Measurements from ENCODE around the gene OSBPL3. TPM values are rescaled to one million over a fixed set of nuclear protein-coding genes. Genes with fewer than 3 reads are reported as not detected.

OSBPL3 gene
- total and polyA plus RNA-seq, 2 donors (not counting 3 experiments of a cell fraction or from before 2014, with no cell fraction given), result 7.5 to 27.1 TPM

- Histone ChIP-seq H3K79me2 (ENCODE audit: control insufficient read depth, insufficient read depth, low read length) (no peaks in the 10 kb centered on the region), H4K20me1 (replicated peaks; ENCODE audit: control insufficient read depth, extremely low read depth, insufficient read depth, low read length) (no peaks in the 10 kb centered on the region), H3K9me1 (replicated peaks; ENCODE audit: control insufficient read depth, extremely low read depth, insufficient read depth, low read length) (no peaks in the 10 kb centered on the region), H3K4me1 (ENCODE audit: control insufficient read depth, extremely low read depth, insufficient read depth, low read length) (peaks cover 7% of the 10 kb centered on the region), H3K9ac (replicated peaks; ENCODE audit: extremely low read depth, insufficient read depth, low read length) (no peak overlapping the region), H3K27ac (ENCODE audit: insufficient read depth, low read depth, low read length) (peak overlapping the region; percentile 84), H3K4me2 (ENCODE audit: insufficient read depth, low read length) (no peak overlapping the region), H3K27me3 (ENCODE audit: control insufficient read depth in 2 of 2, insufficient read depth in 2 of 2, low read length in 2 of 2) (no peaks in the 10 kb centered on the region), H2AFZ (ENCODE audit: low read depth, low read length) (peak overlapping the region; percentile 35), H3K4me3 (replicated peaks in 1 of 3; ENCODE audit: insufficient read depth in 1 of 3, low read depth in 1 of 3, low read length in 3 of 3) (no peak overlapping the region), H3K36me3 (ENCODE audit: control insufficient read depth in 2 of 2, extremely low read depth in 1 of 2, insufficient read depth in 2 of 2, low read length in 2 of 2) (no peaks in the 10 kb centered on the region), H3K9me3 (replicated peaks; ENCODE audit: control insufficient read depth, insufficient read depth, low read length) (no peaks in the 10 kb centered on the region)
- POLR2A ChIA-PET, result no interaction called here
- DNase-seq (ENCODE audit: low read depth, low spot score), result peak; percentile 72
- intact Hi-C loops (cut with micrococcal nuclease), result loop anchor here (2.0 kb wide), 1 partner anchor 30 kb away; the partner anchor contains the start of gene GSDME
- peak; percentile 95 for FAIRE-seq
- TF ChIP-seq POLR2A (IDR thresholded peaks at IDR 0.05; ENCODE audit: low read depth, low read length) (no peak), JUN (IDR thresholded peaks at IDR 0.05; ENCODE audit: borderline replicate concordance, insufficient read depth, insufficient read length, low read depth) (peak; percentile 77), FOS (IDR thresholded peaks at IDR 0.05; ENCODE audit: borderline replicate concordance, insufficient read depth, low read length) (peak; percentile 72), POLR2AphosphoS5 (IDR thresholded peaks at IDR 0.05; ENCODE audit: insufficient read depth, low read depth, low read length) (peak; percentile 45), EZH2 (IDR thresholded peaks at IDR 0.05; ENCODE audit: borderline replicate concordance, low read depth, low read length, severe bottlenecking) (no peak), MYC (IDR thresholded peaks at IDR 0.05; ENCODE audit: low read depth, low read length) (peak; percentile 28), GATA2 (IDR thresholded peaks at IDR 0.05; ENCODE audit: insufficient read depth, insufficient read length, low read depth, low read length) (no peak), CTCF (IDR thresholded peaks at IDR 0.05; ENCODE audit: extremely low read depth in 1 of 2, insufficient read depth in 1 of 2, low read depth in 1 of 2, low read length in 2 of 2) (no peak)
- TF ChIP-seq, protein P1, sequence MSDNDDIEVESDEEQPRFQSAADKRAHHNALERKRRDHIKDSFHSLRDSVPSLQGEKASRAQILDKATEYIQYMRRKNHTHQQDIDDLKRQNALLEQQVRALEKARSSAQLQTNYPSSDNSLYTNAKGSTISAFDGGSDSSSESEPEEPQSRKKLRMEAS (IDR thresholded peaks at IDR 0.05; ENCODE audit: insufficient read depth, insufficient read length), result peak; percentile 45
- dilution Hi-C loops (cut with MboI; ENCODE audit: extremely low pct_ligation_motif_present, low sequenced_read_pairs), result no loop called here
- no TSS peak for BruUV-seq (replicated peaks)
- CTCF ChIA-PET, result interaction anchor here (1.0 kb wide), 2 partner anchors 25 to 311 kb away, joined by 3 to 4 read pairs; no protein-coding TSS in a partner anchor
Measured at GRCh38 chr7:24786941-24787340, 193.0 kb downstream of the OSBPL3 start.

Measured in endothelial cell of umbilical vein (primary cell).